HFFc6 (cell line): ENCODE data around the gene MORC3. TPM values are rescaled to one million over a fixed set of nuclear protein-coding genes. Genes with fewer than 3 reads are reported as not detected.

ENCODE experiments used
- DNase-seq: peaks from one replicate; pipeline ENCODE4 v3.0.0-alpha.2; 2018
- H3K27ac Mint-ChIP-seq: 2 replicates; pipeline ENCODE4 v1.8.0; 2020; ENCODE audit warnings: mild to moderate bottlenecking, mixed read lengths
- H3K27me3 Mint-ChIP-seq: 2 replicates; pipeline ENCODE4 v1.8.0; 2021; ENCODE audit warnings: mild to moderate bottlenecking, moderate library complexity, mixed read lengths; ENCODE audit not compliant: insufficient read depth
- H3K36me3 Mint-ChIP-seq: 2 replicates; pipeline ENCODE4 v1.8.0; 2021; ENCODE audit warnings: low read depth, mixed read lengths
- H3K4me1 Mint-ChIP-seq: 2 replicates; pipeline ENCODE4 v1.8.0; 2020; ENCODE audit warnings: low read depth, mixed read lengths
- H3K4me3 Mint-ChIP-seq: 2 replicates; pipeline ENCODE4 v1.8.0; 2020; ENCODE audit warnings: mild to moderate bottlenecking, moderate library complexity, mixed read lengths
- H3K9me3 Mint-ChIP-seq: 2 replicates; pipeline ENCODE4 v1.8.0; 2020; ENCODE audit warnings: mild to moderate bottlenecking, mixed read lengths
- CTCF ChIP-seq: fragments of 200-600 bp; sonication (generic); IDR thresholded peaks from 2 replicates; pipeline ENCODE4 v1.5.0; 2021; ENCODE audit warnings: antibody characterized with exemption, mild to moderate bottlenecking
- total RNA-seq, 6 experiments: library from RNA; stranded (reverse); fragmentation: NEBNext Ultra II Directional; extraction: Animal tissue kit (Norgen Biotek cat#: 25700); gene quantifications; 2 replicates in 1 of 6; 3 replicates in 5 of 6; pipeline ENCODE4 v1.2.3, GENCODE V29; 2021

The MORC3 gene
- total RNA-seq, 6 experiments from 2014 or later: 15.2 to 19.4 (median 16.3) TPM

DNA sequence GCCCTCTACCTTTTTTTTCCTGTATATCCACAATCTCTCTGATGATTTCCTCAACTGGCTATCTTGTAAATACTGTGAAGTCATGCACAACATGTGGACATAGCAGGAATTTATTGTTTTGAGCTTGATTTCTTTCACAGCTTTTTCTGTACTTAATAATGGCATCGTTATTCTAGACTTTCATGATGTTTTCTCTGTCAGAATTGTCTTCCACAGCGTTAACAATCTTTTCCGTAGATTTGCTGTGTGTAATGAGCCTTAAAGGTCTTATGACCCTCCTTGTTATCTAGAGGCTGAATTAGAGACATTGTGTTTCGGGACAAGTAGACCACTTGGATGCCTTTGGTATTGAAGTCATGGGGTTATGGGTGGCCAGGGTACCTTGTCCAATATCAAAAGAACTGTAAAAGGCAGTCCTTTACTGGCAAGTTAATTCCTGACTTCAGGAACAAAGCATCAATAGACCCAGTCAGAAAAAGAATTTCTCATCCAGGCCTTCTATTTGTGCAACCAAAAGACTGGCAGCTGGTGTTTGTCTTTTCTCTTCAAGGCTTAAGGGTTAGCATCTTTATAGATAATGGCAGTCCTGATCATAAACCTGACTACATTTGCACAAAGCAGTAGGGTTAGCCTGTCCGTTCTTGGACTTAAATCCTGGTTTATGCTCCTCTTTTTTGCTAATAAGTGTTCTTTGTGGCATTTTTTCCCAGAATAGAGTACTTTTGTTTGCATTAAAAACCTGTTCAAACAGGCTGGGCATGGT, 35.1 kb downstream of the MORC3 start:
- DNase-seq: no peak
- no peaks in the 10 kb centered on the region; the same call in 1 of the 2 replicates for H3K27me3 Mint-ChIP-seq
- no peak overlapping the region for H3K4me3 Mint-ChIP-seq
- H3K4me1 Mint-ChIP-seq: peaks cover 15% of the 10 kb centered on the region
- TF ChIP-seq CTCF: no peak
- H3K27ac Mint-ChIP-seq: no peak overlapping the region
- peaks cover 17% of the 10 kb centered on the region for H3K36me3 Mint-ChIP-seq
- H3K9me3 Mint-ChIP-seq: no peaks in the 10 kb centered on the region

- no peaks in the 10 kb centered on the region for H3K9me3 Mint-ChIP-seq
- no peak for DNase-seq
- H3K4me3 Mint-ChIP-seq: no peak overlapping the region
- no peak overlapping the region for H3K27ac Mint-ChIP-seq
- peaks cover 24% of the 10 kb centered on the region for H3K36me3 Mint-ChIP-seq
- H3K27me3 Mint-ChIP-seq: no peaks in the 10 kb centered on the region; the same call in 1 of the 2 replicates
- TF ChIP-seq CTCF: no peak
- peaks cover 7% of the 10 kb centered on the region for H3K4me1 Mint-ChIP-seq
Measured at GRCh38 chr21:36355868-36356267, 35.9 kb downstream of the MORC3 start.

- H3K27ac Mint-ChIP-seq: no peak overlapping the region
- no peaks in the 10 kb centered on the region; the same call in 1 of the 2 replicates for H3K27me3 Mint-ChIP-seq
- no peak for TF ChIP-seq CTCF
- no peak overlapping the region for H3K4me3 Mint-ChIP-seq
- H3K9me3 Mint-ChIP-seq: no peaks in the 10 kb centered on the region
- no peak for DNase-seq
- H3K36me3 Mint-ChIP-seq: peaks cover 24% of the 10 kb centered on the region
- H3K4me1 Mint-ChIP-seq: no peaks in the 10 kb centered on the region
Measured at GRCh38 chr21:36359185-36359584, 39.2 kb downstream of the MORC3 start.

GRCh38 chr21:36369064-36369685, 49.2 kb downstream of the MORC3 start:
- Mint-ChIP-seq H3K9me3 (no peaks in the 10 kb centered on the region), H3K27ac (no peak overlapping the region; the same call in 1 of the 2 replicates), H3K36me3 (peaks cover 32% of the 10 kb centered on the region), H3K4me3 (no peak overlapping the region), H3K27me3 (no peaks in the 10 kb centered on the region), H3K4me1 (no peaks in the 10 kb centered on the region)
- no peak for DNase-seq
- TF ChIP-seq CTCF: no peak

- no peak for DNase-seq
- Mint-ChIP-seq H3K27me3 (peaks cover 1% of the 10 kb centered on the region; the same call in 1 of the 2 replicates), H3K9me3 (no peaks in the 10 kb centered on the region), H3K27ac (no peak overlapping the region), H3K36me3 (peaks cover 30% of the 10 kb centered on the region), H3K4me1 (no peaks in the 10 kb centered on the region), H3K4me3 (no peak overlapping the region)
- TF ChIP-seq CTCF: no peak
Measured at GRCh38 chr21:36375994-36376393, 56.0 kb downstream of the MORC3 start.
